ENCODE results near the gene MAGI2. TPM values are rescaled to one million over a fixed set of nuclear protein-coding genes. Genes with fewer than 3 reads are reported as not detected.
A peak's percentile ranks its signal among the peaks of the same experiment; 100 is the strongest.

Gene MAGI2
- total RNA-seq, 1 donor from 2014 or later, result 2.5 TPM

GRCh38 chr7:78207269-78207668 is 1246.2 kb downstream of the MAGI2 start:
- H3K27me3 ChIP-seq (ENCODE audit: control insufficient read depth, insufficient read depth, low read length), result no peaks in the 10 kb centered on the region
- TF ChIP-seq CTCF (IDR thresholded peaks at IDR 0.05; ENCODE audit: insufficient read depth, low read length, poor library complexity, severe bottlenecking), result no peak
- H3K4me3 ChIP-seq (ENCODE audit: low read depth, low read length), result no peak overlapping the region
- DNase-seq (ENCODE audit: low read depth), result no peak
- no peaks in the 10 kb centered on the region for H3K36me3 ChIP-seq (ENCODE audit: control insufficient read depth, insufficient read depth, low read length)

- no peak for TF ChIP-seq CTCF (IDR thresholded peaks at IDR 0.05; ENCODE audit: insufficient read depth, low read length, poor library complexity, severe bottlenecking)
- Histone ChIP-seq H3K4me3 (ENCODE audit: low read depth, low read length) (no peak overlapping the region), H3K27me3 (ENCODE audit: control insufficient read depth, insufficient read depth, low read length) (no peaks in the 10 kb centered on the region), H3K36me3 (ENCODE audit: control insufficient read depth, insufficient read depth, low read length) (no peaks in the 10 kb centered on the region)
- DNase-seq (ENCODE audit: low read depth), result no peak
Observed at GRCh38 chr7:78206769-78207168, 1246.7 kb downstream of the MAGI2 start.

- H3K36me3 ChIP-seq (ENCODE audit: control insufficient read depth, insufficient read depth, low read length), result no peaks in the 10 kb centered on the region
- DNase-seq (ENCODE audit: low read depth), result no peak
- no peaks in the 10 kb centered on the region for H3K27me3 ChIP-seq (ENCODE audit: control insufficient read depth, insufficient read depth, low read length)
- no peak for TF ChIP-seq CTCF (IDR thresholded peaks at IDR 0.05; ENCODE audit: insufficient read depth, low read length, poor library complexity, severe bottlenecking)
- H3K4me3 ChIP-seq (ENCODE audit: low read depth, low read length), result no peak overlapping the region
Observed at GRCh38 chr7:78203042-78203720, 1250.3 kb downstream of the MAGI2 start.

GRCh38 chr7:78198756-78199155 is 1254.7 kb downstream of the MAGI2 start:
- TF ChIP-seq CTCF (IDR thresholded peaks at IDR 0.05; ENCODE audit: insufficient read depth, low read length, poor library complexity, severe bottlenecking), result no peak
- DNase-seq (ENCODE audit: low read depth), result no peak
- Histone ChIP-seq H3K36me3 (ENCODE audit: control insufficient read depth, insufficient read depth, low read length) (no peaks in the 10 kb centered on the region), H3K27me3 (ENCODE audit: control insufficient read depth, insufficient read depth, low read length) (no peaks in the 10 kb centered on the region), H3K4me3 (ENCODE audit: low read depth, low read length) (no peak overlapping the region)

- DNase-seq (ENCODE audit: low read depth), result peak; percentile 43
Observed at GRCh38 chr7:78197447-78197846, 1256.0 kb downstream of the MAGI2 start.

More at GRCh38 chr7:78197447-78197846, 1256.0 kb downstream of the MAGI2 start:
- Histone ChIP-seq H3K36me3 (ENCODE audit: control insufficient read depth, insufficient read depth, low read length) (no peaks in the 10 kb centered on the region), H3K27me3 (ENCODE audit: control insufficient read depth, insufficient read depth, low read length) (no peaks in the 10 kb centered on the region), H3K4me3 (ENCODE audit: low read depth, low read length) (no peak overlapping the region)
- TF ChIP-seq CTCF (IDR thresholded peaks at IDR 0.05; ENCODE audit: insufficient read depth, low read length, poor library complexity, severe bottlenecking), result no peak

All from kidney epithelial cell (primary cell).